ENCODE results near the gene TRIM41. TPM values are rescaled to one million over a fixed set of nuclear protein-coding genes. Genes with fewer than 3 reads are reported as not detected.
A peak's percentile ranks its signal among the peaks of the same experiment; 100 is the strongest.

The TRIM41 gene
- polyA plus RNA-seq, 2 donors = 14.2 to 19.5 TPM

DNA sequence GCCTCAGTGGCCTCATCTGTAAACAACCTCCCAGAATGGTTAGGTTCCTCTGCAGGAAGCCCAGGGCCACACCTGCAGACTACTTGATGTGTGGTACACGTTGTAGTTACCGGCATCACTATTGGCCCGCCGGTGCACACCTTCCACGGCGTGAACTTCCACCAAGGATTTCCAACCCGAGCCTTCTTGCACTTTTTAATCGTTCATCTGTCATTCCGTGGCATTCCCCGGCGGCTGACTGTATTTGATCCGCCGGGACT, 5.3 kb upstream of the TRIM41 start:
- Histone ChIP-seq H3K4me3 (ENCODE audit: low read depth in 1 of 2, low read length in 2 of 2) (peak overlapping the region; percentile 41 to 47), H3K4me1 (ENCODE audit: control insufficient read depth in 2 of 2, insufficient read depth in 2 of 2, low read length in 1 of 2) (peaks cover 0 to 9% of the 10 kb centered on the region in 2 donors), H3K36me3 (ENCODE audit: control insufficient read depth in 2 of 2, insufficient read depth in 2 of 2, low read length in 1 of 2) (no peaks in the 10 kb centered on the region), H3K9me3 (ENCODE audit: control insufficient read depth in 2 of 2, insufficient read depth in 1 of 2, low read depth in 1 of 2, low read length in 1 of 2) (no peaks in the 10 kb centered on the region), H3K27me3 (ENCODE audit: control insufficient read depth in 1 of 2, insufficient read depth in 2 of 2, low read length in 2 of 2) (no peaks in the 10 kb centered on the region), H3K27ac (ENCODE audit: low read depth in 2 of 2, low read length in 1 of 2) (peak overlapping the region; percentile 54 to 73)
- 3 to 4% methylated on average over 13 of the region's 13 CpGs for WGBS, 2 donors

DNA sequence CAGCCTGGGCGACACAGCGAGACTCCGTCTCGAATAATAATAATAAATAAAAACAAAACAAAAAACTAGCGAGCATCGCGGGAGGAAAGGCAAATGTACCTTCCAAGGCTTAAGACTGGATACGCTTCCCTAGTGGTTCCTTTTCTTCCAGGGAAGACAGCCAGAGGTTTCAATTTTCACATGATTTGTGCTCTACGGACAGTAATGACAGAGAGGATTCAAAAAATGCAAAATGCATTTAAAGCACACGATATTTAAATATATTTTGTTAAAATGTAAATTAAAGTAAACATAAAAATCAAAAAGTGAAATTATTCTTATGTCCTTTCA, 4.3 kb upstream of the TRIM41 start:
- H3K27ac ChIP-seq (ENCODE audit: low read depth in 2 of 2, low read length in 1 of 2) = peak overlapping the region in 1 of 2 donors; percentile 51
- H3K36me3 ChIP-seq (ENCODE audit: control insufficient read depth in 2 of 2, insufficient read depth in 2 of 2, low read length in 1 of 2) = no peaks in the 10 kb centered on the region
- peak overlapping the region in 1 of 2 donors; percentile 24 for H3K4me3 ChIP-seq (ENCODE audit: low read depth in 1 of 2, low read length in 2 of 2)
- 38 to 43% methylated on average over 10 of the region's 10 CpGs for WGBS, 2 donors
- peaks cover 0 to 9% of the 10 kb centered on the region in 2 donors for H3K4me1 ChIP-seq (ENCODE audit: control insufficient read depth in 2 of 2, insufficient read depth in 2 of 2, low read length in 1 of 2)
- no peaks in the 10 kb centered on the region for H3K9me3 ChIP-seq (ENCODE audit: control insufficient read depth in 2 of 2, insufficient read depth in 1 of 2, low read depth in 1 of 2, low read length in 1 of 2)
- H3K27me3 ChIP-seq (ENCODE audit: control insufficient read depth in 1 of 2, insufficient read depth in 2 of 2, low read length in 2 of 2) = no peaks in the 10 kb centered on the region

DNA sequence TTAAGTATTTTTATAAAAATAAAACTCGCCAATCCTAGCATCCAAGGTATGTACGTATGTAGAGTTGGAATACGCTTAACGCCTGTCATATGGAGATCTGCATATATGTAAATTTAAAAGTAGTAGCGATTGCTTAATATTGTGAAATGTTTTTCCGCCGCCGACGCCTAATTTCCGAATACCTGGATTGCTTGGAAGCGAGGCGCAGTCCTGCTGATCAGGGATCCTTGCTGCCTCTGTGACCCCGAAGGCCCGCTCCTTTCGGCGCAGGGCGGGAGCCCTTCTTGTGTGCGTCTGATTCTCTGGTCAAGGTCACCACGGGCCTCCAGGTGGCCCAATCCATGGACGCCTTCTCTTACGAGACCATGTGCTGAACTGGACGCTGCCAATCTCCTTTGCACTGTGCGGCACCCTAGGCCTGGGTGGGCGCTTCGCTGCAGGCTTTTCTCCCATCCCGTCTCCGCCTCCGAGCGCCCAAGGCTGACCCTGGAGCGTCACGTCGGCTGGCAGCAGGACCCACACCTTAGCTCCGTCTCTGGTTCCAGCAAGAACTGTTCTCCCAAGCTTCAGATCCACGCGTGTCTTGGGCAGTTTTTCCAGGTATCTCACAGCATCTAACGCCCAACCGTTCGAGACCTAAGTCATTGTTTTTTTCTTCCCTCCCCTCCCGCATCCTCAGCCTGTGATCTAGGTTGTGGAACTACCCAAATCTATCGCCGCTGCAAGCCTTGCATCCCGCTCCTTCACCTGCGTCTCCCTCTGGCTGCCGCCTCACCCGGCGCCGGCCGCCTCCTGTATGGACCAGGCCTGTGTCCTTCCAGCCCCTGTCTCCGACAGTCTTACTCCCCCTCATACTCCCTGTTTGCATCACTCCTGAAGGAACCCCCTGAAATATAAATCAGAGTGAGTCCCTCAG, 3.6 kb upstream of the TRIM41 start:
- Histone ChIP-seq H3K9me3 (ENCODE audit: control insufficient read depth in 2 of 2, insufficient read depth in 1 of 2, low read depth in 1 of 2, low read length in 1 of 2) (no peaks in the 10 kb centered on the region), H3K27ac (ENCODE audit: low read depth in 2 of 2, low read length in 1 of 2) (no peak overlapping the region), H3K4me3 (ENCODE audit: low read depth in 1 of 2, low read length in 2 of 2) (no peak overlapping the region), H3K36me3 (ENCODE audit: control insufficient read depth in 2 of 2, insufficient read depth in 2 of 2, low read length in 1 of 2) (no peaks in the 10 kb centered on the region), H3K4me1 (ENCODE audit: control insufficient read depth in 2 of 2, insufficient read depth in 2 of 2, low read length in 1 of 2) (peaks cover 3 to 15% of the 10 kb centered on the region in 2 donors), H3K27me3 (ENCODE audit: control insufficient read depth in 1 of 2, insufficient read depth in 2 of 2, low read length in 2 of 2) (no peaks in the 10 kb centered on the region)
- WGBS, 2 donors = 69 to 78% methylated on average over 49 of the region's 49 CpGs

DNA sequence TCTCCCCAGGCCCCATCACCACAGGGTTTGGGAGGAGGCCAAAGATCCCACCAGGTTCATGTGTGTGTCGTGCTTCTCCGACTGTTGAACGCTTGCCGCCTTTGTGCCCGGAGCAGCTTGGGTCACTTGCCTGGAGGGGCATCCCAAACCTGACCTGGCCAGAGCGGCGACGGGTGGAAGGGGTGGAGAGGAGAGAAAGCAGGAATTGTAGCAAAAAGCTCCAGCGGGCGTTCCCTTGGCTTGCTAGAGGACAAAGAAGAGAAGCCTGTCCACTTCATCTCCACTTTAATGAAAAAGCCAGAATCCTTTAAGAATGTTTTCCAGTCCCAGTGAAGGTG, 2.9 kb upstream of the TRIM41 start:
- H3K9me3 ChIP-seq (ENCODE audit: control insufficient read depth in 2 of 2, insufficient read depth in 1 of 2, low read depth in 1 of 2, low read length in 1 of 2) = no peaks in the 10 kb centered on the region
- H3K4me1 ChIP-seq (ENCODE audit: control insufficient read depth in 2 of 2, insufficient read depth in 2 of 2, low read length in 1 of 2) = peaks cover 4 to 17% of the 10 kb centered on the region in 2 donors
- 91 to 94% methylated on average over 10 of the region's 10 CpGs for WGBS, 2 donors
- no peak overlapping the region for H3K4me3 ChIP-seq (ENCODE audit: low read depth in 1 of 2, low read length in 2 of 2)
- H3K36me3 ChIP-seq (ENCODE audit: control insufficient read depth in 2 of 2, insufficient read depth in 2 of 2, low read length in 1 of 2) = no peaks in the 10 kb centered on the region
- H3K27me3 ChIP-seq (ENCODE audit: control insufficient read depth in 1 of 2, insufficient read depth in 2 of 2, low read length in 2 of 2) = no peaks in the 10 kb centered on the region
- H3K27ac ChIP-seq (ENCODE audit: low read depth in 2 of 2, low read length in 1 of 2) = no peak overlapping the region

DNA sequence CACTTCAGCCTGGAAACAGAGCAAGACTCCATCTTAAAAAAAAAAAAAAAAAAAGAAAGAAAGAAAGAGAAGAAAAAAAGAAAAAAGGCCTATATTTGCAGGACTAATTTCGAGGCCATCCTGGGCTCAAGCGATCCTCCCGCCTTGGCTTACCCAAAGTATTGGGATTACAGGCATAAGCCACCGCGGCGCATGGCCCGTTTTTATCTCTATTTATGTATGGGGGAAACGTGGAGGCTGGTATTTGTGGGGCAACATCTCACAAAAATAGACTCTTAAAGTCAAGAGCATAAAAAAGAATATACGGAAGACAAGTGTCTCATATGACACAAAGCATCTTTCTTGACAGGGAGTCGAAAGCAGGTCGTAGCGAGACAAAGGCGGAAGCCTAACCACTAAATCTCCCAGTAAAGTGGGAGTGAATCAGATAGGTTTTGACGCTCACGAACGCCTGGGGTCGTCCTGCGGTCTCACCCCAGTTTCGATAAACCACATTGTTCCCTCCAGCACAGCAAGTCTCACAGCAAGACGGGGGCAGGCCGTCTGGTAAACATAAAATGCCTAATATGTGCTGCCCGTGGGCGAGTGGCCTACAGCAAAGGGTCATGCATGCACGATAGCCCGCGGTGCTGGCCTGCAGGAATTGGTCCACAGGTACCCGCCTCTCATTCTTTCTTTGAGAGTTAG, 1.8 kb upstream of the TRIM41 start:
- 52 to 62% methylated on average over 27 of the region's 27 CpGs for WGBS, 2 donors
- Histone ChIP-seq H3K27ac (ENCODE audit: low read depth in 2 of 2, low read length in 1 of 2) (peak overlapping the region; percentile 95 to 96), H3K4me3 (ENCODE audit: low read depth in 1 of 2, low read length in 2 of 2) (no peak overlapping the region)

DNA sequence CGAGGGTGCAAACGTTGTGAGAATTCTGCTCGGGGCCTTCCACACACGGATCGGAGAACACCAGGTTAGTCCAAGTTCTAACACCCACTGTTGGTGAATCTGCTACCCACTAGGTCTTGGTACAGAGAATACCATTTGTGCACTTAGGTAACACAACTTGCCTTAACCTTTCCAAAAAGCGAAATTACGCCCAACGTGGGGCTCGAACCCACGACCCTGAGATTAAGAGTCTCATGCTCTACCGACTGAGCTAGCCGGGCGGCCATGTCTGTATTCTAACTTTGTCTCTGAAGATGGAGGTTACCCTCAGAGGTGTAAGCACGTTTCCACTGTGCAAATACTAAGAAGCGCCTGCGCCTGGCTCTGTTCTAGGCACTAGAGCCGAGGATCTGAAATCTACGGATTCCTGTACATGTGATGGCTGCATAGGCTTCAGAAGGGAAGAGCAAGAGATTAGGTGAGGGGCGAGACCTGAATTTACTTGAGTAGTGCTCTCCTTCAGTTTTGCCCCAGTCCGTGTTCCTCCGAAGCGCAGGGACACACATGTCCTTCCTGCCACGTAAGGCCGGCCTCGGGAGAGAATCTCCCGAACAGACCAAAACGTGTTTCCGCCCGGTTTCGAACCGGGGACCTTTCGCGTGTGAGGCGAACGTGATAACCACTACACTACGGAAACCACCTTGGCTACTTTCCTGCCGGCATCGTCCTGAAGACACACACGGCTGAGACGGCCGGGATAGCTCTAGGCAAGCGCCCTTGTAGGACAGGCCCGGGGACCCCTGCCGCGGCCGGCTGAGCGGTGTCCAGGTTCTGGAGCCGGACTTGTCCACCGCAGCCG, 1.1 kb upstream of the TRIM41 start:
- Histone ChIP-seq H3K27ac (ENCODE audit: low read depth in 2 of 2, low read length in 1 of 2) (peak overlapping the region; percentile 95 to 96), H3K36me3 (ENCODE audit: control insufficient read depth in 2 of 2, insufficient read depth in 2 of 2, low read length in 1 of 2) (no peaks in the 10 kb centered on the region), H3K4me3 (ENCODE audit: low read depth in 1 of 2, low read length in 2 of 2) (peak overlapping the region; percentile 69 to 72), H3K27me3 (ENCODE audit: control insufficient read depth in 1 of 2, insufficient read depth in 2 of 2, low read length in 2 of 2) (no peaks in the 10 kb centered on the region), H3K9me3 (ENCODE audit: control insufficient read depth in 2 of 2, insufficient read depth in 1 of 2, low read depth in 1 of 2, low read length in 1 of 2) (no peaks in the 10 kb centered on the region), H3K4me1 (ENCODE audit: control insufficient read depth in 2 of 2, insufficient read depth in 2 of 2, low read length in 1 of 2) (peaks cover 4 to 16% of the 10 kb centered on the region in 2 donors)
- WGBS, 2 donors = 4 to 5% methylated on average over 50 of the region's 50 CpGs

More for the DNA sequence above, 1.8 kb upstream of the TRIM41 start:
- no peaks in the 10 kb centered on the region for H3K36me3 ChIP-seq (ENCODE audit: control insufficient read depth in 2 of 2, insufficient read depth in 2 of 2, low read length in 1 of 2)
- no peaks in the 10 kb centered on the region for H3K27me3 ChIP-seq (ENCODE audit: control insufficient read depth in 1 of 2, insufficient read depth in 2 of 2, low read length in 2 of 2)
- H3K9me3 ChIP-seq (ENCODE audit: control insufficient read depth in 2 of 2, insufficient read depth in 1 of 2, low read depth in 1 of 2, low read length in 1 of 2) = no peaks in the 10 kb centered on the region
- peaks cover 4 to 17% of the 10 kb centered on the region in 2 donors for H3K4me1 ChIP-seq (ENCODE audit: control insufficient read depth in 2 of 2, insufficient read depth in 2 of 2, low read length in 1 of 2)

DNA sequence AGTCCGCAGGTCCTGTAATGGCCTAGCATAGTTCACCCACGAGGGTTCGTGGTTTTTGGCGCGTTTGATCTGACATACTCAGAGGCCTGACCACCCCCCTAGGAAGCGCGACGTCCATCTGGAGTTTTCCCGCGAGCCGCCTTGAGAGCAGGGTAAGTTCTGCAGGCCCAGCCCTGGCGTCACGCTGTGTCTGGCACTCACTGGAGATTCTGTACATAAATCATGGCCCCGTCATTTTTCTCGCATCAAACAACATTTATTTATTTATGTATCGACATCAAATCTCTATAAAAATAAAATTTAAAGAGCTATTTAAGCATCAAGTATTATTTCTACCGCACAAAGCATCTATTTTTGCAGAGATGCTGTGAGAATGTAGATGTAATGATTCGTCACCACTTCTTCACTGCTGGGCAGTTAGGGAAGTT, 437 bp upstream of the TRIM41 start:
- 0% methylated on average over 18 of the region's 18 CpGs for WGBS, 2 donors
- Histone ChIP-seq H3K36me3 (ENCODE audit: control insufficient read depth in 2 of 2, insufficient read depth in 2 of 2, low read length in 1 of 2) (no peaks in the 10 kb centered on the region), H3K27ac (ENCODE audit: low read depth in 2 of 2, low read length in 1 of 2) (peak overlapping the region; percentile 95 to 96), H3K4me3 (ENCODE audit: low read depth in 1 of 2, low read length in 2 of 2) (peak overlapping the region; percentile 69 to 72), H3K9me3 (ENCODE audit: control insufficient read depth in 2 of 2, insufficient read depth in 1 of 2, low read depth in 1 of 2, low read length in 1 of 2) (no peaks in the 10 kb centered on the region), H3K4me1 (ENCODE audit: control insufficient read depth in 2 of 2, insufficient read depth in 2 of 2, low read length in 1 of 2) (peaks cover 4 to 15% of the 10 kb centered on the region in 2 donors), H3K27me3 (ENCODE audit: control insufficient read depth in 1 of 2, insufficient read depth in 2 of 2, low read length in 2 of 2) (no peaks in the 10 kb centered on the region)

DNA sequence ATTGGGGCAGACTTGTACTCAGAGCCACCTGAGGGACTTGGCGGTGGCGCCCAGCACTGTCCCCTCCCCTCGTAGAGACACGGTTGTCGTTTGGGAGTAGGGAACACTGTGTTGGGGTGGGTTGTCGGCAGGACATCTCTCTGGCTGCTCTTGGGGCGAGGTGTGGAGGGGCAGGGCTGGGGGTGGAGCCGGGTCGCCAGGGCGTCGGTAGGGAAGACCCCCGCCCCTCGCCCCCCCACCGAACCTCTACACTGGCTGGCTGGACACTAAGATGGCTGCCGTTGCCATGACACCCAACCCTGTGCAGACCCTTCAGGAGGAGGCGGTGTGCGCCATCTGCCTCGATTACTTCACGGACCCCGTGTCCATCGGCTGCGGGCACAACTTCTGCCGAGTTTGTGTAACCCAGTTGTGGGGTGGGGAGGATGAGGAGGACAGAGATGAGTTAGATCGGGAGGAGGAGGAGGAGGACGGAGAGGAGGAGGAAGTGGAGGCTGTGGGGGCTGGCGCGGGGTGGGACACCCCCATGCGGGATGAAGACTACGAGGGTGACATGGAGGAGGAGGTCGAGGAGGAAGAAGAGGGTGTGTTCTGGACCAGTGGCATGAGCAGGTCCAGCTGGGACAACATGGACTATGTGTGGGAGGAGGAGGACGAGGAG, 778 bp downstream of the TRIM41 start:
- 1% methylated on average over 31 of the region's 31 CpGs for WGBS, 2 donors
- Histone ChIP-seq H3K27ac (ENCODE audit: low read depth in 2 of 2, low read length in 1 of 2) (peak overlapping the region; percentile 95 to 96), H3K36me3 (ENCODE audit: control insufficient read depth in 2 of 2, insufficient read depth in 2 of 2, low read length in 1 of 2) (no peaks in the 10 kb centered on the region), H3K4me1 (ENCODE audit: control insufficient read depth in 2 of 2, insufficient read depth in 2 of 2, low read length in 1 of 2) (peaks cover 4 to 15% of the 10 kb centered on the region in 2 donors), H3K27me3 (ENCODE audit: control insufficient read depth in 1 of 2, insufficient read depth in 2 of 2, low read length in 2 of 2) (no peaks in the 10 kb centered on the region), H3K4me3 (ENCODE audit: low read depth in 1 of 2, low read length in 2 of 2) (peak overlapping the region; percentile 69 to 72), H3K9me3 (ENCODE audit: control insufficient read depth in 2 of 2, insufficient read depth in 1 of 2, low read depth in 1 of 2, low read length in 1 of 2) (no peaks in the 10 kb centered on the region)
